Medulla oblongata (tissue), 1 donor: Measurements from ENCODE around the gene TP53I13.
A peak's percentile ranks its signal among the peaks of the same experiment; 100 is the strongest.

Source experiments
- DNase-seq: peaks from one replicate; pipeline ENCODE4 v3.0.0-alpha.2; 2015; ENCODE audit errors: extremely low spot score

The TP53I13 gene

DNA sequence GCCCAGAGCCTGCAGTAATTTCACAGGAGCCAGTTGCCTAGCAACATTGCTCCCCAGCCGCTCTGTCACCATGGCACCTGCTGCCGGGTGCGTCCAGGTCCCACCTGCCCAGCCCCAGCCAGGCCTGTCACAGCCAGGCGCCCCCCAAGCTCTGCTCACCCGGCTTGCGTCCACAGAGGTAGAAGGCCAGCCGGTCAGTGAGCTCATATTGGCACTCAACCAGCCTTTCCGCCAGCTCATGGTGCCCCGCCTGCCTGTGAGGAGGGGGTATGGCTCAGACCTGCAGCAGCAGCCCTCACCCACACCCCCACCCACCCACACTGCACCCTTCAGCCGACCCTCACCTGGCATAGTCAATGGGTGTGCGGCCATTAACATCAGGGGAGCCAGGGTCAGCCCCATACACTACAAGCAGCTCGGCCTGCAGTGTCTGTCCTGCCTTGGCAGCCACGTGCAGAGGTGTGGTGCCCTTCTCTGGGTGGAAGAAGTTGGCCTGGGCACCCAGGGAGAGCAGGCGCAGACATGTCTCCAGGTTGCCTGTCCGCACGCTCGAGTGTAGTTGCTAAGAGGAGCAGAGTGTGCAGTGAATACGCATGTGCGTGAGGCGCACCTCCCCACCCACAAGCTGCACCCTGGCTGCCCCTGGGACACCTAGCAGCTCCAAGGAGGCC is 13.2 kb downstream of the TP53I13 start:
- DNase-seq, result no peak

DNA sequence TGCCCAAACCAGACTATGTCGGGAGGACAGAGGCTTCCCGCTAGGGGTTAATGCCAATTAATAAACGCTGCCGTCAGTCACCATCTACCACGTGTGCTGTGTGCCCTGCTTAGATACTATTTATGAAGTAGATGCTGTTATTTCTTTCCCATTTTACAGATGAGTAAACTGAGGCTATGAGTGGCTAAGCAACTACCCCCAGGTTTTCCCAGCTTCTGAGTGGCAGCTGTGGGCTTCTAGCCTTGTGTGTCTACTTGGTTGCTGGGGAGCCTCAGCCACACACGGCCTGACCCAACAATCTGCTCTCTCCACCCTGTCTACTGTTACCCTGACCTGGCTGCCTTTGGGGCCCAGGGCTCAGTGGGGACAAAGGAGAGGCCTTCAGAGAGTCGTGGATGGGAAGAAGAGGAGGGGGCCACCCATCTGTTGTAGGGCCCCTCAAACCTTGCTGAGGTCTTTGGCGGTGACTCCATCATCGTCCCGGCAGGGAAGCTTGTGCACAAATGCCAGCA is 13.8 kb downstream of the TP53I13 start:
- DNase-seq, result no peak

GRCh38 chr17:29582772-29583171 is 14.3 kb downstream of the TP53I13 start:
- DNase-seq, result peak; percentile 85

GRCh38 chr17:29583324-29584248 is 15.1 kb downstream of the TP53I13 start:
- DNase-seq, result no peak

DNA sequence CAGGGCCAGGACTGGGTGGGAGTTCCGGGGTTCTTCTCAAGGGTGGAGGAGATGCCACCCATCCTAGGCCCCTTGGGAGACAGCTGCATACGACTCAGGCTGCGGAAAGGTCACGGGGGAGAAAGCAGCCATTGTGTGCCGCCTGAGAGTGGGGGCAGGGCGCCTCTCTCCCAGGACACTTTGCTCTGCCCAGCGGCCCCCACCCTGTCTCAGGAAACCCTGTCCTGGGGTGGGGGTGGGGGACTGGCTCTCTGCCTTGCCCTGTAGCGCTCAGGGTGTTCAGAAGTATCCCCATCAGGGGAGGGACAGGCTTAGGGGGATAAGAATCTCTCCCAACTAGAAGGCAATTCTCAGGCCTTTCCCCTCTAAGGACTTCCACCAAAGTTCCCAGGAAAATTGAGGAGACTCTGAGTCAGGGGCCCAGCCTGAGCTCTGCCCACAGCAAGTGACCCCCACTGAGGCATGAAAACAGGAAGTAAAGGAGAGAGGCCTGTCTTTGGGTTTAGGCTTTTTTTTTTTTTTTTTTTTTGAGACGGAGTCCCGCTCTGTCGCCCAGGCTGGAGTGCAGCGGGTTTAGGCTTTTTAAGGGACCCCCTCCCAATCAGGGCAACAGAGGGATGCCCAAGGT is 16.1 kb downstream of the TP53I13 start:
- peak; percentile 74 for DNase-seq

DNA sequence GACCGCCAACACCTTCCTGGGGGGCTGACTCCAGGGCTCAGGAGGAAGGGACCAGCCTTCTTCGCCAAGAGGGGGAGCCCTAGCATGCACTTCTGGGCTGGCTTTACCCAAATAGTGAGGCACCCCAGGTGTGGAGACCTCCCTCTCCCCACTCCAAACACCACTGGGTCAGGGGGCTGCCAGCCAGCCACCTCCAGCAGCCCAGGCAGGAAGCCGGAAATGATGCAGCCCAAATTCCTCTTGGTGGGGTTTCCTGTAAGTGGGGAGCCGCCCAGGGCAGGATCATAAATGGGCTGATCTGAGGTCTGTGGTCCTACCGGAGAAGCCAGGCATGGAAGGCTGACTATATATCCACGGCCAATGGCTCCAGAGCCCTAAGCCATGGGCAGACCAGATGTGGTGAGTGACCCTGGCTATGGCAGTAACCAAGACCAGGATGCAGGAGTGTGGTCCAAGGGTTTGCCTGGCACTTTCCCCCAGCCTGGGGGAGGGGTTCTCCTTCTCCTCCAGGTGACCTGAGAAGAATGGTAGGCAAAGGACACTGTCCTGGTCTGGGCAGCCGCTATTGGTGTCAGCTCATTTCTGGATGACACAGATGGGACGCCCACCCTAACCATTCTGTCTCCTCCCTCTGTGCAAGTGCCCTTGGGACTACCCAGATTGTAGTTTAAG is 16.7 kb downstream of the TP53I13 start:
- no peak for DNase-seq

DNA sequence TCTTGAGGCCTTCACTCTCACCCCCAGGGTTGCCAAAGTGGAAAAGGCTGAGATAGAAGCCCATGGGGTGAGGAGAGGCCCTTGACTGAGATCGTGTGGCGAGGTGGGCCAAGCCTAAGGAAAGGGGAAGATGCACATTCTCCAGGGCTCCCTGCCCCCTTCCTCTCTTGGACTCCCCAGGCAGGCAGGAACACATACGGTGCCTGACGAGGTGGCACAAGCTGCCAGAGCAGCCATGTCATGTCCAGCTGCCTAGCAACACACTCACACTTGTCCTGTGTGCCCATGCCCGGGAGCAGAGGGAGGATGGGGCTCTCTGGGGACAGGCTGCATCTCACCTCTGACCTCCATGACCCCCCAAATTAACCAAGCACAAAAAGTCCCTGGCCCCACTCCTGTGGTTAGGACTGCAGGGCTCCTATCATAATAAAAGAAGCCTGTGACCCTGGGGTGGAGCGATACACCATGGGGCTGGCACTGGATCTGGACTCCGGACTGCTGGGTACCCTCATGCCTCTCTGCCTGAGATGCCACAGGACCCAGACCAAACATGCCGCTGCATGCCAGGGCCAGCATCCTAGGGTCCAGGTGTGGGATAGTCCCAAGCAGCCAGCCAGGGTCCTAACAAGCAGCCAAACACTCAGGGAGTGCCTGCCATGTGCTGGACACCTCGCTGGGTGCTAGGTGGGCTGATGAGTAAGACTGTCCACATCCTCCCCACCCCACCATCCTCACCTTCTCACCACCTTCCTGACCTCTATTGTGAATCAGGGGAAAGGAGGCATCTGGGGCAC is 18.4 kb downstream of the TP53I13 start:
- no peak for DNase-seq

- no peak for DNase-seq
Measured at GRCh38 chr17:29587591-29587990, 19.1 kb downstream of the TP53I13 start.

GRCh38 chr17:29588017-29588561 is 19.6 kb downstream of the TP53I13 start:
- no peak for DNase-seq

GRCh38 chr17:29588562-29589411 is 20.3 kb downstream of the TP53I13 start:
- no peak for DNase-seq

DNA sequence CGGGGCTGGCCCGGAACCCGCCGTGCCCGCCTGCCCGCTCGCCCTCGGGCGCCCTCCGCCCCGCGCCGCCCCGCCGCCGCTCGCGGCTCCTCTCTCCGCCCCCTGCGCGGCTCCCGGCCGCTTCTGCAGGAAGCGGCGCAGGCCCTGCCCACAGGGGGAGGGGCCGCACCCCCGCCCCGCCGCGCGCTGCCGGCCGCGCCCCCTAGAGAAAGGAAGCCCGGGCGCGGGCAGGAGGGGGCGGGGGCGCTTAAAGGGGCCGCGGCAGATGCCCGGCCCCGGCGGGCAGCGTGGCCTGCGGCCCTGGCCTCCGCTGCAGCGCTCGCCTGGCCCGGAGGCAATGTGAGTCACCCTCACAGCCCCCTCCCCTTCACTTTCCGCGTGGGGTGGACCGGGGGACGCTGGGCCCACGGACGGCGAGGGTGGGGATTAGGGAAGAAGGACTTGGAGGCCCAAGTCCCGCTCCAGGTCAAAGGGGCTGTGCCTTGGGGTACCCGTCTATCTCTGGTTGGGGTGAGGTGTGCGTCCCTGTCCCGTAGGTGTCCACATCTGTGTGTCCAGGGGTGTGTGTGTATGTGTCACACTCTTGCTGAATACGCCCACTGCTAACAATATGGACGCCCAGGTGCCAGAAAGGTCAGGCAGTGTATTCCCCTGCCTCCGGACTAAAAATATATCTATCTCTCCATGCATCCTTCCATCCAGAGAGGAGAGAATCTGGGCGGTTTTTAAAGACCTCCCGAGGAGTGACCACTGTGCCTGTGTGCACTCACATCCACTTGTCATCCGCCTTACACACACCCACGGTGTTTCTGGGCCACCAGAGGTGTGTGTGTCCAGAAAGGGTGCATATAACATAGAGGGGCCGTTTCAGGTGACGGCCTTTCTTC is 21.3 kb downstream of the TP53I13 start, which contains the start of gene GIT1:
Gene GIT1 (minus strand): TSS at position 125 of the 887 bp plus-strand sequence. CDS start 270 bp downstream, outside the sequence.
- DNase-seq, result peak; percentile 94

DNA sequence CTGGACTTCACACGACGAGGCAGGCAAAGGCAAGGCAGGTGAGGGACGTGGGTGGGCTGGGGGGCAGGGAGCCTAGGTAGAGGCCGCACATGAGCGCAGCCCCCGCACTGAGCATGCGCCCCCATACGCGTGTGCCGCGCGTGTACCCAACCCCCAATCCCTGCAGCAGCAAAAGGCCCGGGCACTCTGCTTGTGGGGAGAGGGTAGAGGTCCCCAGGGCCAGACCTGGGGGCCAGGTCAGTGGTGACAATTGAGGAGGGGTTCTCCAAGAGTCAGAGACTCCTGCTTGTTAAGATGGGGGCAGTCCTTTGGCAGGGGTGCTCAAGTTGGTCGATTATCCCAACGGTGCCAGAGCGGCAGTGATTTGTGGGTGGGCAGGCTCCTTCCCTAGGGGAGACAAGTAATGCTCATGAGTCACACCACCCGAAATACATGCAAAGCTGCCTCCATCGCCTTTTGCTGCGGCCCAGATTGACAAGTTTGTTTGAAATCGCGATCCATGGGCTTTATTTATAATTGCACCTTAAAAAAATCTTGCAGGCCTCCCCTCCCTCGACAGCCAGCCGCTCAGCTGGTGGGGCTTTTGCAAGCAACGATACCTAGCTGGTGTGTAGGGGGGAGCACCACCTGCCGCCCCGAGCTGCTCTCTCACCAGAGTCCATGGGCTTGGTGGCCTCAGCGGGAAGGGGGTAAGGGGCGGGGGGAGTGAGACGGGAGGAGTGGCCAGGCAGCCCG is 22.1 kb downstream of the TP53I13 start:
- DNase-seq, result no peak

DNA sequence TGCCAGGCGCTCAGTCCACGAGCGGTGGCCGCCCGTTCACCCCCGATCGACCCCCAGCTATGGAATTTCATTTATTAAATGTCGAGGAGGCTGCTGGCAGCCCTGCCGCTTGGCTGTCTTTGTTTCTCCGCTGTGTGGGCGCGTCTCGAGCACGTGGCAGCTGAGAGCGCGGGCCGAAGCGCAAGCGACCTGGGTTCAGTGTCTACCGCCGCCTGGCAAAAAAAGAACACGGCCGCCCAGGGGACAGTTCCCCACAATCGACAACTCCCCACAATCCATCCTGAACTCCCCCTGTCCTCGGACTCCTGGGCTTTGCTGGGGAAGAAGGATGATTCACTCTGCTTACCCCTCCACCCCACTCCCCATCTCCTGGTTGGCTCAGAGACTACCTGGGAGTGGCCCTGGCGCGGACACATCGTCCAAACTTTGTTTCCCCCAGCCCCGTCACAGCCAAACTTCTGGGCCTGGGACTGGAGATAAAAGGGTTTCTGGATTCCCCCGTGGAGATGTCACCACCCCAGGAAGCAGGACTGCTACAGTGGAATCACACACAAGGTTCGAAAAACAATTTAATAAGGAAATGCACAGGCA is 22.7 kb downstream of the TP53I13 start:
- peak; percentile 48 for DNase-seq

- DNase-seq, result peak; percentile 92
Measured at GRCh38 chr17:29591737-29592608, 23.5 kb downstream of the TP53I13 start.

GRCh38 chr17:29592850-29593551 is 24.5 kb downstream of the TP53I13 start, which contains the start of gene ANKRD13B:
Gene ANKRD13B (plus strand): TSS chr17:29593132. CDS start chr17:29593622, 490 bp downstream.
- DNase-seq, result peak; percentile 61
